ENCODE measurements around the gene GMDS.

GRCh38 chr6:1965596-1966224 lies 279.7 kb downstream of the GMDS start:
- TF ChIP-seq CTCF (optimal IDR thresholded peaks at IDR 0.05 in 1 of 3, IDR thresholded peaks at IDR 0.05 in 1 of 3, conservative IDR thresholded peaks at IDR 0.05 in 1 of 3; ENCODE audit: extremely low read depth in 1 of 3, insufficient read depth in 2 of 3, low read length in 3 of 3) (no peak), EZH2 (IDR thresholded peaks at IDR 0.05; ENCODE audit: low read length) (no peak)

Measured in keratinocyte (primary cell).